Mesendoderm (in vitro differentiated cells): ENCODE data around the gene CDK2AP2.
"Not testable (repeated sequence)": the region's sequence is repeated elsewhere in the genome, so short reads cannot be mapped to it uniquely, and the experiment has no call there.

Experiments
- DNase-seq: peaks from one replicate; pipeline ENCODE4 v3.0.0; 2013
- H2AK5ac ChIP-seq: 2 replicates; pipeline ENCODE4 v1.6.1; 2013; ENCODE audit warnings: low read length, inconsistent platforms
- H2BK120ac ChIP-seq: 2 replicates; pipeline ENCODE4 v1.6.1; 2013; ENCODE audit warnings: low read depth, mild to moderate bottlenecking, low read length, moderate library complexity, mixed read lengths
- H2BK15ac ChIP-seq: replicated peaks from 2 replicates; pipeline ENCODE4 v1.6.1; 2013; ENCODE audit warnings: low read depth, mild to moderate bottlenecking, moderate library complexity
- H2BK5ac ChIP-seq: 2 replicates; pipeline ENCODE4 v1.6.1; 2013; ENCODE audit warnings: low read length, inconsistent platforms
- H3K18ac ChIP-seq: 2 replicates; pipeline ENCODE4 v1.6.1; 2013; ENCODE audit warnings: mild to moderate bottlenecking, low read length, mixed read lengths
- H3K23ac ChIP-seq: one replicate; pipeline ENCODE4 v1.6.1; 2013; ENCODE audit warnings: low read length
- H3K27ac ChIP-seq: 2 replicates; pipeline ENCODE4 v1.5.1; 2013; ENCODE audit warnings: low read depth, mild to moderate bottlenecking, inconsistent platforms, low read length, moderate library complexity
- H3K27me3 ChIP-seq: 2 replicates; pipeline ENCODE4 v1.6.1; 2013; ENCODE audit warnings: low read length, control low read depth, mild to moderate bottlenecking, inconsistent platforms; ENCODE audit not compliant: insufficient read depth, poor library complexity
- H3K36me3 ChIP-seq: 2 replicates; pipeline ENCODE4 v1.6.1; 2013; ENCODE audit warnings: low read length, inconsistent platforms; ENCODE audit not compliant: control insufficient read depth, insufficient read depth
- H3K4ac ChIP-seq: one replicate; pipeline ENCODE4 v1.6.1; 2013; ENCODE audit warnings: low read depth, mild to moderate bottlenecking, low read length, moderate library complexity
- H3K4me1 ChIP-seq: 2 replicates; pipeline ENCODE4 v1.6.1; 2013; ENCODE audit warnings: low read depth, low read length, inconsistent platforms; ENCODE audit not compliant: control insufficient read depth
- H3K4me2 ChIP-seq: 2 replicates; pipeline ENCODE4 v1.6.1; 2013; ENCODE audit warnings: low read length
- H3K4me3 ChIP-seq: 2 replicates; pipeline ENCODE4 v1.5.1; 2013; ENCODE audit warnings: mild to moderate bottlenecking, low read length
- H3K56ac ChIP-seq: one replicate; pipeline ENCODE4 v1.6.1; 2013; ENCODE audit warnings: low read length
- H3K79me1 ChIP-seq: 2 replicates; pipeline ENCODE4 v1.6.1; 2013; ENCODE audit warnings: low read length, inconsistent platforms
- H3K79me2 ChIP-seq: 2 replicates; pipeline ENCODE4 v1.6.1; 2013; ENCODE audit warnings: mild to moderate bottlenecking, low read length; ENCODE audit not compliant: control insufficient read depth, insufficient read depth
- H3K9ac ChIP-seq: 2 replicates; pipeline ENCODE4 v1.6.1; 2013; ENCODE audit warnings: low read length, inconsistent platforms
- H4K5ac ChIP-seq: one replicate; pipeline ENCODE4 v1.6.1; 2013; ENCODE audit warnings: low read length
- H4K8ac ChIP-seq: one replicate; pipeline ENCODE4 v1.6.1; 2013; ENCODE audit warnings: low read depth, mild to moderate bottlenecking, control low read depth, low read length, moderate library complexity
- WGBS: extraction: QIAGEN DNeasy Blood & Tissue Kit; methylation state at CpG from one replicate; pipeline ENCODE4 v1.1.7; 2013; ENCODE audit warnings: low lambda C conversion rate, missing lambda C conversion rate; ENCODE audit not compliant: insufficient coverage; ENCODE audit errors: extremely low coverage; 5-methylcytosine and 5-hydroxymethylcytosine counted together

The CDK2AP2 gene

GRCh38 chr11:67517784-67518552 lies 10.0 kb upstream of the CDK2AP2 start:
- WGBS: no CpG with 5 or more reads among the region's 10 CpGs

GRCh38 chr11:67516806-67517205 lies 8.8 kb upstream of the CDK2AP2 start:
- WGBS: no CpG with 5 or more reads among the region's 9 CpGs
- H4K8ac ChIP-seq: no peak overlapping the region
- no peak overlapping the region for H2BK120ac ChIP-seq
- no peaks in the 10 kb centered on the region for H3K36me3 ChIP-seq
- no peak overlapping the region for H3K23ac ChIP-seq
- no peaks in the 10 kb centered on the region for H3K79me2 ChIP-seq
- H3K27ac ChIP-seq: no peak overlapping the region
- no peak overlapping the region for H3K56ac ChIP-seq
- no peak overlapping the region for H2BK15ac ChIP-seq
- H2BK5ac ChIP-seq: no peak overlapping the region
- H3K18ac ChIP-seq: no peak overlapping the region
- H2AK5ac ChIP-seq: no peak overlapping the region
- no peaks in the 10 kb centered on the region for H3K79me1 ChIP-seq
- no peaks in the 10 kb centered on the region for H3K4me1 ChIP-seq
- no peak overlapping the region for H3K4me3 ChIP-seq
- H3K4ac ChIP-seq: no peak overlapping the region
- no peaks in the 10 kb centered on the region for H3K27me3 ChIP-seq
- no peak for DNase-seq
- H3K4me2 ChIP-seq: no peak overlapping the region
- no peak overlapping the region for H3K9ac ChIP-seq
- H4K5ac ChIP-seq: no peak overlapping the region

More at GRCh38 chr11:67517784-67518552, 10.0 kb upstream of the CDK2AP2 start:
- no peak overlapping the region for H2BK120ac ChIP-seq
- H3K9ac ChIP-seq: no peak overlapping the region
- no peak overlapping the region for H3K4me3 ChIP-seq
- H3K27ac ChIP-seq: no peak overlapping the region
- H3K36me3 ChIP-seq: no peaks in the 10 kb centered on the region
- no peak overlapping the region for H2AK5ac ChIP-seq
- H3K79me1 ChIP-seq: no peaks in the 10 kb centered on the region
- H2BK15ac ChIP-seq: no peak overlapping the region
- H3K4me1 ChIP-seq: no peaks in the 10 kb centered on the region
- no peaks in the 10 kb centered on the region for H3K79me2 ChIP-seq
- no peak overlapping the region for H3K56ac ChIP-seq
- no peak overlapping the region for H3K18ac ChIP-seq
- H3K27me3 ChIP-seq: no peaks in the 10 kb centered on the region
- no peak overlapping the region for H4K5ac ChIP-seq
- no peak overlapping the region for H3K4ac ChIP-seq
- H4K8ac ChIP-seq: no peak overlapping the region
- DNase-seq: no peak
- H3K4me2 ChIP-seq: no peak overlapping the region
- H3K23ac ChIP-seq: no peak overlapping the region
- H2BK5ac ChIP-seq: no peak overlapping the region

- no peak overlapping the region for H3K9ac ChIP-seq
- H4K5ac ChIP-seq: no peak overlapping the region
- H3K27me3 ChIP-seq: no peaks in the 10 kb centered on the region
- no peaks in the 10 kb centered on the region for H3K4me1 ChIP-seq
- H3K4me3 ChIP-seq: no peak overlapping the region
- H3K79me2 ChIP-seq: no peaks in the 10 kb centered on the region
- H3K4ac ChIP-seq: no peak overlapping the region
- no peak for DNase-seq
- no peak overlapping the region for H3K23ac ChIP-seq
- no peak overlapping the region for H2AK5ac ChIP-seq
- WGBS: no CpG with 5 or more reads among the region's 7 CpGs
- no peak overlapping the region for H2BK5ac ChIP-seq
- no peak overlapping the region for H2BK120ac ChIP-seq
- H3K4me2 ChIP-seq: no peak overlapping the region
- no peak overlapping the region for H3K27ac ChIP-seq
- H4K8ac ChIP-seq: no peak overlapping the region
- H3K36me3 ChIP-seq: no peaks in the 10 kb centered on the region
- H3K79me1 ChIP-seq: no peaks in the 10 kb centered on the region
- H2BK15ac ChIP-seq: no peak overlapping the region
- no peak overlapping the region for H3K18ac ChIP-seq
- no peak overlapping the region for H3K56ac ChIP-seq
Observed at GRCh38 chr11:67514116-67514515, 6.2 kb upstream of the CDK2AP2 start.

- H3K4me1 ChIP-seq, H3K27ac ChIP-seq, H3K9ac ChIP-seq, H4K5ac ChIP-seq, H3K36me3 ChIP-seq, H2BK15ac ChIP-seq, H3K79me1 ChIP-seq, H2BK120ac ChIP-seq, H3K18ac ChIP-seq, H2BK5ac ChIP-seq, H3K79me2 ChIP-seq, H2AK5ac ChIP-seq, H3K4me3 ChIP-seq, H3K56ac ChIP-seq, H3K4ac ChIP-seq, H3K27me3 ChIP-seq, DNase-seq, H4K8ac ChIP-seq, H3K4me2 ChIP-seq, H3K23ac ChIP-seq: not testable (repeated sequence)
- WGBS: no CpG with 5 or more reads among the region's 4 CpGs
Observed at GRCh38 chr11:67511558-67511957, 3.6 kb upstream of the CDK2AP2 start.

- H3K23ac ChIP-seq: no peak overlapping the region
- no peak overlapping the region for H3K27ac ChIP-seq
- no peaks in the 10 kb centered on the region for H3K36me3 ChIP-seq
- peaks cover 10% of the 10 kb centered on the region for H3K4me1 ChIP-seq
- no peak overlapping the region for H2BK15ac ChIP-seq
- H3K79me2 ChIP-seq: no peaks in the 10 kb centered on the region
- no peak overlapping the region for H4K8ac ChIP-seq
- no peak overlapping the region for H3K9ac ChIP-seq
- no peak overlapping the region for H3K56ac ChIP-seq
- H2AK5ac ChIP-seq: no peak overlapping the region
- no peaks in the 10 kb centered on the region for H3K27me3 ChIP-seq
- H3K4me3 ChIP-seq: no peak overlapping the region
- H3K4ac ChIP-seq: no peak overlapping the region
- no peak overlapping the region for H3K4me2 ChIP-seq
- peaks cover 10% of the 10 kb centered on the region for H3K79me1 ChIP-seq
- H3K18ac ChIP-seq: no peak overlapping the region
- no peak overlapping the region for H4K5ac ChIP-seq
- H2BK120ac ChIP-seq: no peak overlapping the region
- WGBS: no CpG with 5 or more reads among the region's 3 CpGs
- no peak for DNase-seq
- H2BK5ac ChIP-seq: no peak overlapping the region
Observed at GRCh38 chr11:67510023-67510345, 2.0 kb upstream of the CDK2AP2 start.
